ENCODE results near the gene KCNH1. TPM values are rescaled to one million over a fixed set of nuclear protein-coding genes. Genes with fewer than 3 reads are reported as not detected.
"Not testable (repeated sequence)": the region's sequence is repeated elsewhere in the genome, so short reads cannot be mapped to it uniquely, and the experiment has no call there.

The KCNH1 gene
- total and polyA plus RNA-seq, 4 donors = not detected

DNA sequence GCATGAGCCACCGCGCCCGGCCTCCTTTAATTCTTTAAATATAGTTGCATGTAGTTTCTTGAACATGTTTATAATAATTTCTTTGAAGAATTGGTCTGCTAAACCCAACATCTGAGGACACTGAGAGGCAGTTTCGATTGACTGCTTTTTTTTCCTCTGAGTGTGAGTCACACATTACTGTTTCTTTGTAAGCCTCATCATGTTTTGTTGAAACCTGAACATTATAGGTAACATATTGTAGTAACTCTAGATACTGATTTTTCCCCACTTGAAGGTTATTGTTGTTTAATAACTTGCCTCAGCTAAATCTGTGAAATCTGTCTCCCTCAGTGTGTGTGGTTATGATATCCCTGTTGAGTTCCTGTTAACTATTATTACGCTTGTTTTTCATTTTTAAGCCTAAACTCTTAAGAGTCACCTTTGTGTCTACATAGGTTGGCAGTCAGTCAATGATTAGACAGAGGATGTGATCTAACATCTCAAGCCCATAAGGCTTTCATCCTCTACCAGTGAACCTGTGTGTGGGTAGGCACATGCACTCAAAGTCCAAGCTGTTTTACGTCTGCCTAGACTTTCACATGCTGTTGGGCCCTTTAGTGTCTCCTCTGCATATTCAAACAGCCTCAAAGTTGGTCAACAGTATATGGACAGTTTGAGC lies 155.5 kb downstream of the KCNH1 start:
- Histone ChIP-seq H3K4me3 (ENCODE audit: low read depth in 1 of 3, low read length in 3 of 3) (no peak overlapping the region), H3K9ac (ENCODE audit: low read depth in 1 of 2, low read length in 2 of 2) (no peak overlapping the region), H3K27ac (ENCODE audit: low read depth in 1 of 2, low read length in 2 of 2) (no peak overlapping the region), H3K27me3 (ENCODE audit: control insufficient read depth in 4 of 4, insufficient read depth in 4 of 4, low read length in 3 of 4) (no peaks in the 10 kb centered on the region), H3K4me1 (ENCODE audit: control insufficient read depth in 4 of 4, insufficient read depth in 4 of 4, low read length in 3 of 4) (no peaks in the 10 kb centered on the region), H3K9me3 (ENCODE audit: control insufficient read depth in 4 of 4, low read length in 3 of 4) (no peaks in the 10 kb centered on the region), H3K36me3 (ENCODE audit: control insufficient read depth in 4 of 4, insufficient read depth in 3 of 4, low read depth in 1 of 4, low read length in 3 of 4) (no peaks in the 10 kb centered on the region)
- WGBS = 81% methylated on average over 6 of the region's 6 CpGs
- no peak for DNase-seq (ENCODE audit: low spot score)
- TF ChIP-seq YY1 (IDR thresholded peaks at IDR 0.05) (no peak), HNF4A (conservative IDR thresholded peaks at IDR 0.05) (no peak), SP1 (IDR thresholded peaks at IDR 0.05) (no peak), HNF4G (IDR thresholded peaks at IDR 0.05) (no peak), RXRA (IDR thresholded peaks at IDR 0.05) (no peak), RAD21 (IDR thresholded peaks at IDR 0.05) (no peak), TAF1 (conservative IDR thresholded peaks at IDR 0.05) (no peak)
- TF ChIP-seq, protein P1, sequence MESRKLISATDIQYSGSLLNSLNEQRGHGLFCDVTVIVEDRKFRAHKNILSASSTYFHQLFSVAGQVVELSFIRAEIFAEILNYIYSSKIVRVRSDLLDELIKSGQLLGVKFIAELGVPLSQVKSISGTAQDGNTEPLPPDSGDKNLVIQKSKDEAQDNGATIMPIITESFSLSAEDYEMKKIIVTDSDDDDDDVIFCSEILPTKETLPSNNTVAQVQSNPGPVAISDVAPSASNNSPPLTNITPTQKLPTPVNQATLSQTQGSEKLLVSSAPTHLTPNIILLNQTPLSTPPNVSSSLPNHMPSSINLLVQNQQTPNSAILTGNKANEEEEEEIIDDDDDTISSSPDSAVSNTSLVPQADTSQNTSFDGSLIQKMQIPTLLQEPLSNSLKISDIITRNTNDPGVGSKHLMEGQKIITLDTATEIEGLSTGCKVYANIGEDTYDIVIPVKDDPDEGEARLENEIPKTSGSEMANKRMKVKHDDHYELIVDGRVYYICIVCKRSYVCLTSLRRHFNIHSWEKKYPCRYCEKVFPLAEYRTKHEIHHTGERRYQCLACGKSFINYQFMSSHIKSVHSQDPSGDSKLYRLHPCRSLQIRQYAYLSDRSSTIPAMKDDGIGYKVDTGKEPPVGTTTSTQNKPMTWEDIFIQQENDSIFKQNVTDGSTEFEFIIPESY (IDR thresholded peaks at IDR 0.05) = no peak

DNA sequence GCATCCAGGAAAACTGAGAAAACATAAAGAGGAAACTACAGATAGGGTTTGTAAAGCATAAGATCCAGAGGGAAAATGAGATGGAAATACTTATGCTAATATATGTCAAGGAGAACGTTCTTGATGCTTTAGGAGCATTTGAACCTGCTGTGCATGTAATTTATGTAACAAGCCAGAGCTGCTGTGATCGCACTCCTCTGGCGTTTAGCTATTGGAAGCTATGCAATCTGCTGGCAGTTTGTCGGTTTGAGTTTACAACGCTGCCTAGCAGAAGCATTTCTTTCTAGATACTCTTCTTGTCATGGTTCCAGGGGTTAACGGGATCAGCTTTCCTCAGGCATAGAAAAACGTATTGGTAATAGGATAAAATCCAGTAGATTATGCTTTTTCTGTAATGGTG lies 182.7 kb downstream of the KCNH1 start:
- no peak for DNase-seq (ENCODE audit: low spot score)
- no peak overlapping the region for H3K27ac ChIP-seq (ENCODE audit: low read depth in 1 of 2, low read length in 2 of 2)
- WGBS = 65% methylated on average over 7 of the region's 7 CpGs
- no peak overlapping the region for H3K4me3 ChIP-seq (ENCODE audit: low read depth in 1 of 3, low read length in 3 of 3)
- no peaks in the 10 kb centered on the region for H3K27me3 ChIP-seq (ENCODE audit: control insufficient read depth in 4 of 4, insufficient read depth in 4 of 4, low read length in 3 of 4)
- H3K9me3 ChIP-seq (ENCODE audit: control insufficient read depth in 4 of 4, low read length in 3 of 4) = no peaks in the 10 kb centered on the region
- H3K36me3 ChIP-seq (ENCODE audit: control insufficient read depth in 4 of 4, insufficient read depth in 3 of 4, low read depth in 1 of 4, low read length in 3 of 4) = no peaks in the 10 kb centered on the region
- TF ChIP-seq YY1 (IDR thresholded peaks at IDR 0.05) = no peak
- TF ChIP-seq TAF1 (conservative IDR thresholded peaks at IDR 0.05) = no peak
- H3K9ac ChIP-seq (ENCODE audit: low read depth in 1 of 2, low read length in 2 of 2) = no peak overlapping the region
- peaks cover 0 to 7% (median 2%) of the 10 kb centered on the region in 4 donors for H3K4me1 ChIP-seq (ENCODE audit: control insufficient read depth in 4 of 4, insufficient read depth in 4 of 4, low read length in 3 of 4)

DNA sequence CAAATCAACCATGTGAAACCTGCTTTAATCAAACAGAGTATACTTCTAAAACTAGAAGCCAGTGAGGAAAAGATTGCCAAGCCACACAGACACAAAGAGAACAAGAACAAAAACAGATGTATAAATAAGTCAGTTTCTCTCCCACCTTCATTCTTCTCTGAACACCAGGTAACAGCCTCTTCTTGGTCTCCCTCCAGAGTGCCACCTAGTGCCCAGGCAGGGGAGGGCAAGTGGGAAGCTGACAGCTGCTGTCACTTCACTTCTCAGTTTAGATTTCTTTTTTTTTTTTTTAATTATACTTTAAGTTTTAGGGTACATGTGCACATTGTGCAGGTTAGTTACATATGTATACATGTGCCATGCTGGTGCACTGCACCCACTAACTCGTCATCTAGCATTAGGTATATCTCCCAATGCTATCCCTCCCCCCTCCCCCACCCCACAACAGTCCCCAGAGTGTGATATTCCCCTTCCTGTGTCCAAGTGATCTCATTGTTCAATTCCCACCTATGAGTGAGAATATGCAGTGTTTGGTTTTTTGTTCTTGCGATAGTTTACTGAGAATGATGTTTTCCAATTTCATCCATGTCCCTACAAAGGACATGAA lies 183.9 kb downstream of the KCNH1 start:
- peak; percentile 57 for DNase-seq (ENCODE audit: low spot score)

More for the DNA sequence above, 183.9 kb downstream of the KCNH1 start:
- not testable (repeated sequence) for H3K36me3 ChIP-seq (ENCODE audit: control insufficient read depth in 4 of 4, insufficient read depth in 3 of 4, low read depth in 1 of 4, low read length in 3 of 4); H3K9me3 ChIP-seq (ENCODE audit: control insufficient read depth in 4 of 4, low read length in 3 of 4); H3K27ac ChIP-seq (ENCODE audit: low read depth in 1 of 2, low read length in 2 of 2); H3K4me1 ChIP-seq (ENCODE audit: control insufficient read depth in 4 of 4, insufficient read depth in 4 of 4, low read length in 3 of 4); H3K27me3 ChIP-seq (ENCODE audit: control insufficient read depth in 4 of 4, insufficient read depth in 4 of 4, low read length in 3 of 4); H3K4me3 ChIP-seq (ENCODE audit: low read depth in 1 of 3, low read length in 3 of 3); H3K9ac ChIP-seq (ENCODE audit: low read depth in 1 of 2, low read length in 2 of 2)
- 33% methylated on average over 1 of the region's 2 CpGs for WGBS
- TF ChIP-seq RAD21 (IDR thresholded peaks at IDR 0.05) = peak; percentile 81 to 89
- TF ChIP-seq, protein P2, sequence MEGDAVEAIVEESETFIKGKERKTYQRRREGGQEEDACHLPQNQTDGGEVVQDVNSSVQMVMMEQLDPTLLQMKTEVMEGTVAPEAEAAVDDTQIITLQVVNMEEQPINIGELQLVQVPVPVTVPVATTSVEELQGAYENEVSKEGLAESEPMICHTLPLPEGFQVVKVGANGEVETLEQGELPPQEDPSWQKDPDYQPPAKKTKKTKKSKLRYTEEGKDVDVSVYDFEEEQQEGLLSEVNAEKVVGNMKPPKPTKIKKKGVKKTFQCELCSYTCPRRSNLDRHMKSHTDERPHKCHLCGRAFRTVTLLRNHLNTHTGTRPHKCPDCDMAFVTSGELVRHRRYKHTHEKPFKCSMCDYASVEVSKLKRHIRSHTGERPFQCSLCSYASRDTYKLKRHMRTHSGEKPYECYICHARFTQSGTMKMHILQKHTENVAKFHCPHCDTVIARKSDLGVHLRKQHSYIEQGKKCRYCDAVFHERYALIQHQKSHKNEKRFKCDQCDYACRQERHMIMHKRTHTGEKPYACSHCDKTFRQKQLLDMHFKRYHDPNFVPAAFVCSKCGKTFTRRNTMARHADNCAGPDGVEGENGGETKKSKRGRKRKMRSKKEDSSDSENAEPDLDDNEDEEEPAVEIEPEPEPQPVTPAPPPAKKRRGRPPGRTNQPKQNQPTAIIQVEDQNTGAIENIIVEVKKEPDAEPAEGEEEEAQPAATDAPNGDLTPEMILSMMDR (IDR thresholded peaks at IDR 0.05; ENCODE audit: low read depth, low read length, missing input control) = peak; percentile 76
